M059J (cell line): ENCODE measurements around the gene MYL6B. TPM values are rescaled to one million over a fixed set of nuclear protein-coding genes. Genes with fewer than 3 reads are reported as not detected.

ENCODE experiments used
- DNase-seq: peaks from one replicate; pipeline ENCODE4 v3.0.0-alpha.2; 2012; ENCODE audit warnings: low read depth
- total RNA-seq: library from RNA; depleted of rRNA; stranded (reverse); fragments of >200 nt; shearing (Covaris generic); gene quantifications from 2 replicates; pipeline ENCODE4 v1.2.3, GENCODE V29; 2014; rRNA removed

The MYL6B gene
- 84.5 and 88.7 TPM in 2 replicates for total RNA-seq

DNA sequence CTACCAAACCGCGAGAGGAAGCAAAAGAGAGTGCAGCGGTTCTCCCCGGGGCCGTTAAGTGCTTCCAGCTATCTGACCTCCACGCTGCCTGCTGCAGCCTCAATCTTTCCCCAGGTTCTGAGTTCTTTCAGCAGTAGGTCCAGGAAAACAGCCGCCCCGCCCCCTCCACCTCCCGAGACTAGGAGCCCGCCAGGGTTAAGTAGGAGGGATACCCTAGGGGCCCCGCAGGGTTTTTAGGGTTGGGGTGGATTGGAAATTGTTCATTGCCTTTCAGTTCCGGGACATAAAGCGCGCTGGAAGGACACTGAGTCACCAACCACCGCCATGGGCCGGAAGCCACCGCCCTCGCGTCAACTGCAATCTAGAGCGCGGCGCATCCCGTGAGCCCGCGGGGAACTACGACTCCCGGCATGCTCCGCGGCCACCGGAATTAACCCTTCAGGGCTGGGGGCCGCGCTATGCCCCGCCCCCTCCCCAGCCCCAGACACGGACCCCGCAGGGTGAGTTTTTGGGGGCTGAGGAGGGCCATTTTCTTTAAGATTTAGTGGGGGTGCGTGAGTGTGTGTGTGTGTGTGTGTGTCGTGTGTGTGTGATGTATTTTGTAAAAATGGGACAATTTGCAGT lies at the start of gene MYL6B:
Gene MYL6B, plus strand, starts transcription at position 456 of the 624 bp plus-strand sequence. CDS start 1,332 bp downstream, outside the sequence.
- peak; percentile 91 for DNase-seq

DNA sequence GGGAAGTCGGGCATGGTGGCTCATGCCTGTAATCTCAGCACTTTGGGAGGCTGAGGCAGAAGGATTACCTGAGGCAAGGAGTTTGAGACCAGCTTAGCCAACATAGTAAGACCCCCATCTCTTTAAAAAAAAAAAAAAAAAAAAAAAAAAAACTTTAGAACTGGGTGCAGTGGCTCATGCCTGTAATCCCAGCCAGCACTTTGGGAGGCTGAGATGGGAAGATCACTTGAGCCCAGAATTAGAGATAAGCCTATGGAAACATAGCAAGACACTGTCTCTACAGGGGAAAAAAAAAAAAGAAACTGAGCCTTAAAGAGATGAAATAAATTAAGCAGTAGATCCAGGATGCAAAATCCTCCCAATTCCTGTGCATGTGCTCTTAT lies 49.7 kb upstream of the MYL6B start:
- no peak for DNase-seq

DNA sequence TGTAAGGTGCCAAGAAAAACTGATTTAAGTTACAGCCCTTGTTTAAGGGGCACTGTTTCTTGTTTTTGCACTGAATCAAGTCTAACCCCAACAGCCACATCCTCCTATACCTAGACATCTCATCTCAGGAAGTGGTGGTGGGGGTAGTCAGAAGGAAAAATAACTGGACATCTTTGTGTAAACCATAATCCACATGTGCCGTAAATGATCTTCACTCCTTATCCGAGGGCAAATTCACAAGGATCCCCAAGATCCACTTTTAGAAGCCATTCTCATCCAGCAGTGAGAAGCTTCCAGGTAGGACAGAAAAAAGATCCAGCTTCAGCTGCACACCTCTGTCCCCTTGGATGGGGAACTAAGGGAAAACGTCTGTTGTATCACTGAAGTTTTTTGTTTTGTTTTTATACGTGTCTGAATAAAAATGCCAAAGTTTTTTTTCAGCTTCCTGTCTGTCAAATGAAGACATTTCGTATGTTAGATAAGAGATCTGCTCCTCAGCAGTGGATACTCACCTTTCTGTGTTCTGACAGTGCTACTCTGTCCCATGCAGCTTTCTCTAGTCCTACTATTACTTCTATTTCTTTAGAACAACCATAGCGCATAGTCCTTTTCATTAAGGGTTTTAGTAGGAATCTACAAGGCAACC lies 49.2 kb upstream of the MYL6B start:
- DNase-seq = no peak

DNA sequence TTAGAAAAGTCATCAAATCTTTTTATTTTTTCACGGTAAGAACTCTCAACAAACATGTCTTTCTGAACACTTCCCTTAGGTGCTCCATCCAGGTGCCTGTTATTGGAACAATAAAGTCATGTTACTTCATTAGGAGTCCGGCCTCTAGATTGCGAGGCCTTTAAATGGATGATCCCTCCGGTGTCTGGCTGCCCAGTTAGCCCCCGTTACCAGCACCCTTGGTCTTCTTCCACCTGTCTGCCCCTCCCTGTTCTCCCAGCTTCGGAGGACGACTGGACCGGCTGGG lies 48.6 kb upstream of the MYL6B start:
- no peak for DNase-seq

DNA sequence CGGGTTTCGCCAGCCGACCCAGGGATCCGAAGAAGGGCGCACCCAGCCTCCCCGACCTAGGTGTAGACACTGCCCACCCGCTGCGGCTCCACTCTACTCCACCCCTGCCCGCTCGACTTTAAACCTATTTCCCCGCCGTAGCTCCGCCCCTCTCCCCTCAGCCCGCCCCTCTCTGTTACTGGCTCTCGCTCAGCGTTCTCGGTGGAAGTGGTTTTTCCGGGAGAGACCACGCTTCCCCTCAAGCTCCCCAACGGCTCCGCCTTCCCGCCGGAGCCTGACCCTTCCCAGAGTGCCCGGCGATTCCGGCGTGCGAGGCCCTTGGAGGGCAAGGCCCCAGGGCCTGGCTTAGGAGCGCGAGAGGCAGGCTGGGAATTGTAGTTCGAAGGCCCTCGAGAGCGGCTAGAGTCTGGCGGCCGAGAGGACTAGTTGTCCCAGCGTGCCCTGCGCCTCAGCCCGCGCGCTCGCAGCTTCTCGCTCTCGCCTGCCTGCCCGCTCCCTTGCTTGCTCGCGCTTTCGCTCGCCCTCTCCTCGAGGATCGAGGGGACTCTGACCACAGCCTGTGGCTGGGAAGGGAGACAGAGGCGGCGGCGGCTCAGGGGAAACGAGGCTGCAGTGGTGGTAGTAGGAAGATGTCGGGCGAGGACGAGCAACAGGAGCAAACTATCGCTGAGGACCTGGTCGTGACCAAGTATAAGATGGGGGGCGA lies 48.1 kb upstream of the MYL6B start, which contains the start of gene PA2G4:
Gene PA2G4, plus strand, starts transcription at position 451 of the 706 bp plus-strand sequence. Its CDS starts 179 bp downstream, at position 630.
- peak; percentile 99 for DNase-seq

DNA sequence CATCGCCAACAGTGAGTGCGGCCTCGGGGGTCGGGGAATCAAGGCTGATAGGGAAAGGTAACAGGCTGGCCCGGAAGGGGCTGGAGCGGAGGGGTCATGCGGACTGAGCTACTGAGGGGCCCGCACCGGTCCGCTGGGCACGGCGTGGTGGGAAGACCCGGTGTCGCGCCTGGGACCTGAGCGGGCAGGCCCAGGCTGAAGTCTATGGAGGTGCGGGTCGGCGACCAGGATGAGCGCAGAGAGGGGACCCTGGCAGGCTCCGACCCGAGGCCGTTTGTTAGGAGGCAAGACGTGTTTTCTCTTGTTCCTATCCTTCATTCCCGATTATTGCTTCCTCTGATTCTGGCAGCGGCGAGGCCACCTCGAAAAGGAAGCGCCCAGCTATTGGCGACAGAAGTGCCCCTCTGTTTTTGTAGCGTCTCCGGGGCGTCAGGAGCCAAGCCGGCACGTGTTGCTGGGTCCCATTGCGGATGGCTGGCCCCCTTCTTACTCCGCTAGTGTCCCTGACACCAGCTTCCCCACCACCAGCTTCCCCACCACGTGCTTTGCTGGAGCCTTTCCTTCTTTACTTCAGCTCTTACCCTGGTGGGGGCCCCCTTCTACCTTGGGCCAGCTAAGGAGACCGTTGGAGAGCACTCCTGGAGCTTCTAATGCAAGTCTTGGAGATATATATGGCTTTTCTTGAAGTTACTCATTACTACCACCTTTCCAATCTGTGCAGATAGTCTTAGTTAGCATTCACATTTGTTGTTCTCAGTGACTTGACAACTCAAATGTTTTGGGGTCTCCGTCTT lies 47.4 kb upstream of the MYL6B start:
- no peak for DNase-seq

DNA sequence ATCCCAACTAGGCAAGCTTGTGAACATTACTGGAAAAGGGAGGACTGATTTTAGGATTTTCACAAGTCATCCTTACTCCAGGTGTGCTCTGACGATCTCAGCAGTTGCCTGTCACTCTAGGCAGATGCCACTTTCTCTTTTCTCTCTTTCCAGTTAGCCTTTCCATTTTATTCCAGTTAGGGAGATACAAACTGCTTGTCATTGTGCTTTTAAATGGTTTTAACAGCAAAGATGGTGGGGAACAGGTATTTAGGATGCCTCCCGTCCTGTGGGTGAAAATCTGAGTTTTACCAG lies 46.8 kb upstream of the MYL6B start:
- DNase-seq = no peak

DNA sequence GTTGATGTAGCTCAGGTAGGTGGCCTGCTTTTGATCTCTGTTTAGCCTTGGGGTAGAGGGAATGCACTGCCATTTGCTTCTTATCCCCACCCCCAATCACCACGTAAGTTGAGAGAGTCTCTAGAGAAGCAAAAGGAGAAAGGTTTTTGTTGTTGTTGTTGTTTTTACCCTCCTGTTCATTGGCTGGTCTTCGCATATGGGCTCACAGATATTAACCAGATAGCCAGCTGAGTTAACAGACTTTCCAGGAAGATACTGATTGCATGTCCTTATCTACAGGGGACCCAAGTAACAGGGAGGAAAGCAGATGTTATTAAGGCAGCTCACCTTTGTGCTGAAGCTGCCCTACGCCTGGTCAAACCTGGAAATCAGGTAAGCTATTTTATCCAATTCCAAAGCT lies 45.1 kb upstream of the MYL6B start:
- no peak for DNase-seq

DNA sequence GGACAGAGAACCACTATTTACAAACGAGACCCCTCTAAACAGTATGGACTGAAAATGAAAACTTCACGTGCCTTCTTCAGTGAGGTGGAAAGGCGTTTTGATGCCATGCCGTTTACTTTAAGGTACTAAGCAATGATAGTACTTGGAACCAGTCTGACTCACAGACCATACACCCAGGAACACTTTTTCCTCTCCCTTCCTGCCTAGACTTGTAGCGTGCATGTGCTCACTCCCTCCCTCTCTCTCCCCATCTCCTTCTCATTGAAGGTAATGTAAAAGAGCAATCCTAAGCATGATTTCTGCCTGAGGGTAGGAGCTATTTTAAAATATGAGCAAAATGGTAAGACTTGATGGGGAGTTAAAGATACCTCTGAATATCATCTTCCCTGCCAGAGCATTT lies 41.8 kb upstream of the MYL6B start:
- no peak for DNase-seq

DNA sequence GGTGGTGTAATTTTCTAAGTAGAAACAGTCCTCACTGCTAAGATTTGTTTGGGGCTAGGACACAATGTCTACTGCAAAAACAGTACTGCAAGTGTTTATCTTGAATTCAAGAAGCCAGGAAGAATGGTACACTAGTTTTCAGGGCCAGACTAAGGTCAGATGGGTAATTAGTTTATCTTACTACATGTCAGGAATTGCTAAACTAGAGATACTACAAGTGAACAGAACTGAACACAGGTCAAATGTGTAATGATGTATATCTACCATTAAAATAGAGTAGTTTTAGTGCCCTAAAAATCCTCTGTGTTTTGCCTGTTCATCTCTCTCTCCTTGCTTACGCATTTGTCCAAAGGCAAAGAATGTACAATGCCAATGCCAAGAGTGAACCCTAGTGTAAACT lies 38.3 kb upstream of the MYL6B start:
- no peak for DNase-seq

DNA sequence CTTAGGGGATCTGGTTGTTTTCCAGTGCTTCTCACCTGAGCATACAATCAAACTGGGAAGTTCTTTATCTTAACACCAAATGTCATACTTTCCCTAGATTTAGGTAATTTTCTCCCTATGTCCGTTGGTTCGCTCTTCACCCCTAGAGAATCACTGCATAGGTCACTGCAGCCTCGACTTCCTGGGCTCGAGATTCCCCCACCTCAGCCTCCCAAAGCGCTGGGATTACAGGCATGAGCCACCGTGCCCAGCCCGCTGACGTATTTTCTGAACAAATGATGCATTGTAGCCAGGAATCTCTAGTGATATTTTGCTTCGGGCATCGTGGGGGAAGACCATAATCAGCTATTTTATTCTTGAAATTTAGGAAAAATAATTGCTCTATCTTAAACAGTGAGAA lies 37.1 kb upstream of the MYL6B start:
- DNase-seq = peak; percentile 41

DNA sequence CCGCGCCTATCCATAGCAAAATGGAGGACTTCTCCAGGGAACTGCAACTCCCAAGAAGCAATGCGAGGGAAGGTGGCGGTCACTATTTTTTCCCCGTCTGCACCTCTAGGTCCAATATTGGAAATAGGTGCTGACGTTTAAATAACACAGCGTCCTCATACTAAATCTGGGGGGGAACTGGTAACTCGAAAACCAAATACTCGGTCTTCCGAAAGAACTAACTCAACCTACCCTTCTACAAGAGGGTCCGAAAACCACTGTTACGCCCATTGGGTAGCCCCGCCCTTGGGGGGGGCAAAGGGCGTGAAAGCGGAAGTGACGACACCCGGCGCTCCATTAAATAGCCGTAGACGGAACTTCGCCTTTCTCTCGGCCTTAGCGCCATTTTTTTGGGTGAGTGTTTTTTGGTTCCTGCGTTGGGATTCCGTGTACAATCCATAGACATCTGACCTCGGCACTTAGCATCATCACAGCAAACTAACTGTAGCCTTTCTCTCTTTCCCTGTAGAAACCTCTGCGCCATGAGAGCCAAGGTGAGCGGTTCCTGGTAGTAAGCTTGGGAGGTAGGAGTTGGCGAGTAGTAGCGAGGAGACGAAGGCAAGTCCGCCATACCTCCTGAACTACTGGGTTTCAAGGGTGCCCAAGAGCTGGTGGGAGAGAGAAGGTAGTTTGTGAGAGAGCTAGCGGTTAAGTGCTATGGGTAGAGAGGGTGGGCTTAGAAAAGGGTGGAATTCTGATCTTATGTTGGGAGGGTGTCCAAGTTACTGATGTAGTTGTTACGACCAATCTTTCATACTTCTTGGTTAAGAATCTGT lies 35.9 kb upstream of the MYL6B start, which contains the start of gene RPL41:
Gene RPL41, plus strand, starts transcription at position 367 of the 815 bp plus-strand sequence.
- peak; percentile 91 for DNase-seq

DNA sequence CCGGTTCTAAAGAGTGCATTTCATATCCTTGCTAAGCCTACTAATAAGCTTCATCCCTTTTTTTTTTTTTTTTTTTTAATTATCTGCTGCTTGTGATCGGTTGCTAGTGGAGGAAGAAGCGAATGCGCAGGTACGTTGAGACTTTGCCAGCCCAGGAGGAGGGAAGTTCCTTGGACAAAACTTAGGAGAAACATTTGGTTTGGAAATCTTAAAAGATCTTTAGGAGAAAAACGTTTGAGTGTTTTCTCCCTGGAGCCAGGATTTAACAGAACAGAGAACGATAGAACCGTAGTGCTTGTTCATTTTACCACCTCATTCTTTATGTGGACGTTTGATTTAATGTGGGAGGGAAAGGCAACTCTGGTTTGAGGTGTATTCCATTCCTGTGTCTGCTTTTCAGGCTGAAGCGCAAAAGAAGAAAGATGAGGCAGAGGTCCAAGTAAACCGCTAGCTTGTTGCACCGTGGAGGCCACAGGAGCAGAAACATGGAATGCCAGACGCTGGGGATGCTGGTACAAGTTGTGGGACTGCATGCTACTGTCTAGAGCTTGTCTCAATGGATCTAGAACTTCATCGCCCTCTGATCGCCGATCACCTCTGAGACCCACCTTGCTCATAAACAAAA lies 35.2 kb upstream of the MYL6B start:
- peak; percentile 25 for DNase-seq

DNA sequence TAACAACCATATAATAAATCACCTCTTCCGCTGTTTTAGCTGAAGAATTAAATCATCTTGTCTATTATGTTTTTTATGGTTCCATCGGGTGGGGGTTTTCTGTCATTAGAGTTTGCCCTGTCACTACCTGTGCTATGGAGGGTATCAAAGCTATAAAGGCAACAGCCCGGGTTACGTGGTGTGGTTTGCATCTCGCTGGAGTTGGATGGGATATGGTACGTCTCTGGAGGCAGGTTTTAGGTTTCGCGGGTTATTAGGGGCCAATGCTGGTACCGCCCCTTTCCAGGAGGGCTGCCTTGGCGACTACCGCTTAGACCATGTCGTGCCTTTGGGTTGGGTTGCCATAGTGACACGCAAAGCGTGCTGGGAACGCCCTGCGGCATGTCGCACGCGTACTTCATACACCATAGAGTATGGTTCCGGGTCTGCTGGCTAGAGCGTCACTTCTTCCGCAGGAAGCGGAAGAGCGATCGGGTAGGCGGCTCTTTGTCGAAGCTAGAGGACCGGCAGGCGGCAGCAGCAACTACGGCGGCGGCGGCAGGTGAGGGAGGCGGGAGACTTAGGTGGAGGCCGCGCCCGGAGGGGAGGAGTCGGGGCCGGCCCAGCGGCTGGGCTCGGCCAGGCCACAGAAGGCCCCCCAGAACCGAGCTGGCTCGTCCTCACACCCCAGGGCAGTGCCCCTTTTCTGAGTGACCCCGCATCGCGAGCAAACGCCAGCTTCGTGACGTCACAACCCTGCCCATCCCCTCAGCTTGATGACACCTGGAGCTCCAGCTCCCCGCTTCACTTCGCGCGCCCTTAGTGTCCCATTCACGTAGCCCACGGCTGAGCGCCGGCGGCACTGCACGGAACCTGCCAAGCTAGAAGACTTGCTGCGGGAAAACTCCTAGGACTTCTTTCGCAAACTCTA lies 34.4 kb upstream of the MYL6B start, which contains the start of gene ZC3H10:
Gene ZC3H10, plus strand, starts transcription at position 489 of the 910 bp plus-strand sequence. CDS start 2,297 bp downstream, outside the sequence.
- peak; percentile 98 for DNase-seq

DNA sequence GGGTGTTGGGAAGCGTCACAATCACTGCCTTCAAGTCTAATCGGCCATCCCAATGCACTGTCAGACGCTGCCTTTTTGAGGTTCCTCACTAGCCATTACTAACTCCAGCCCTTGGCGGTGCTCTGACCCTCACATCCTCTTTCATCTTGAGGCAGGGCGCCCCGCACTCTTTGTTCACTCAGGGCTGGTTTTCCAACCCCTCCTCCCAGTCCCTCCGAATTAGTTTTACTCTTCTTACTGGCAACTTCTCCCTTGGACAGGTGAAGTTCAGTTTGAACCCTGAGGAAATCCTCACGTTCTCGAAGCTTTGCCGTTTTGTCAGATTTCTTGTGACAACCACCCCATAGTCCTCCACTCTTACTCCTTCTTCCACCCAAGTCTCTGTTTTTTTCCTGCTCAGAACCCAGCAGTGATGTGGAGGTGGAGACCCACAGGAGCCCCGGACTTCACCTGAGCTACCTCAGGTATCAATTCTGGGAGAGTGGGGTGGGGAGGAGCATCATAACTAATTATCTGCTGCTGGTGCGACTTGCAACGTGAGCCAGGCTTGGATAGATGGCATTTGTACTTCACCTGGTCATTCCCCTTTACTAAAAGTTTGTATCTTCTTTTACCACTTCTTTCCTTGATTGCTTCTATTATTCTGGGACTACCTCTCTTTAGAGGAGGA lies 33.6 kb upstream of the MYL6B start:
- no peak for DNase-seq

DNA sequence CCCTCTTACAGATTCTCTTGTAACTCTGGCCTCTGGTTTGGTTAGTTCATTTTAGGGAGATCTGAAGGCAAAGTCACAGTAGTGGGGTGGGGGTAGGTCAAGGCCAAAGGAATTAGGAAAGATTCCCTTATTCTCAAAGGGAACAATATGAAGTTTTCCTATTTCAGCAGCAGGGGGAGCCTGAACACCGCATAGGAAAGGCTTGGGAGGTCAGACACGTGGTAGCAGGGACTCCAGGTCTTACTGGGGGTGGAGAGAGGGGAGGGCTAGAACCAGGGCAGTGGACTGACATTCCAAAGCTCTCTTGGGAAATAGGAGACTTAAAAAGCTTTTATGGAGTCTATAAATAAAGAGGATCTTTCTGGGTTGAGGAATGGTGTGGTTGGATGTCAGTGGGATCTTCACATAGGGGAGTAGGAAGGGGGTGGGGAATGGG lies 33.0 kb upstream of the MYL6B start:
- DNase-seq = peak; percentile 89

DNA sequence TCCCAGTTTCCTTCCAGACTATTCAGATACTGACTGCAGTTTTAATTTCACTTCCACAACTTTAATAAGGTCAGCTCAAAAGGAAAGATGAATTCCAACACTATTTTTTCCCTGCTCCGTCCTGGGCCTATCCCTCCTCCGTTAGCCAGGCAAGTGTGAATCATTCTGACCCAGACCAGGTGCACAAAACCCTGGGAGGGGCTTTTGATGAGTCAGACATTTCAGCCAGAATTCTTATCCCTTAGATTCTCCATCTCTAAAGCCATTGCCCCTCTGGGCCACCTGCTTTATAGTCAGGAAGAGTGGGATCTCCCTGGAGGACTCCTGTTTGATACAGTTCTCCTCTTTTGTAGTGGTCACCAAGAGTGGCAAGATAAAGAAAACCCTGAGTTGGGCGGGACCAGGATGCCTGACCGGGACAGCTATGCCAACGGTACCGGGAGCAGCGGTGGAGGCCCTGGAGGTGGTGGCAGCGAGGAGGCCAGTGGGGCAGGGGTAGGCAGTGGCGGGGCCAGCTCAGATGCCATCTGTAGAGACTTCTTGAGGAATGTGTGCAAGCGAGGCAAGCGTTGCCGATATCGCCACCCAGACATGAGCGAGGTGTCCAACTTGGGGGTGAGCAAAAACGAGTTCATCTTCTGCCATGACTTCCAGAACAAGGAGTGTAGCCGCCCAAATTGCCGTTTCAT lies 32.1 kb upstream of the MYL6B start:
- peak; percentile 59 for DNase-seq

DNA sequence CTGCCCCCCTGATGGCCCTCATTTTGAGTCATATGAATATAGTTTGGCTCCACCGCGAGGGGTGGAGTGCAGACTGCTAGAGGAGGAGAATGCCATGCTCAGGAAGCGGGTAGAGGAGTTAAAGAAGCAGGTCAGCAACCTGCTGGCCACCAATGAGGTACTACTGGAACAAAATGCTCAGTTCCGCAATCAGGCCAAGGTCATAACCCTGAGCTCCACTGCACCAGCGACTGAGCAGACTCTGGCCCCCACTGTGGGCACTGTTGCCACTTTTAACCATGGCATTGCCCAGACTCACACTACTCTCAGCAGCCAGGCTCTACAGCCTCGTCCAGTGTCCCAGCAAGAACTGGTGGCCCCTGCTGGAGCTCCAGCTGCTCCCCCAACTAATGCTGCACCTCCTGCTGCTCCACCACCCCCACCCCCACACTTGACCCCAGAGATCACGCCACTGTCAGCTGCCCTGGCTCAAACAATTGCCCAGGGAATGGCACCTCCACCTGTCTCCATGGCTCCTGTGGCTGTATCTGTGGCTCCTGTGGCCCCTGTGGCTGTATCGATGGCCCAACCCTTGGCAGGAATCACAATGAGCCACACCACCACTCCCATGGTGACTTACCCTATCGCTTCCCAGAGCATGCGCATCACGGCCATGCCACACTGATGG lies 31.1 kb upstream of the MYL6B start:
- DNase-seq = no peak
